T follicular helper cell (primary cell): ENCODE measurements around the gene CTNNA3.
"Not testable (repeated sequence)": the region's sequence is repeated elsewhere in the genome, so short reads cannot be mapped to it uniquely, and the experiment has no call there.

Experiments
- DNase-seq: peaks from one replicate; pipeline ENCODE4 v3.0.0-alpha.2; 2020; ENCODE audit warnings: low read depth

The CTNNA3 gene

GRCh38 chr10:67246066-67246555 lies 449.9 kb downstream of the CTNNA3 start:
- DNase-seq, result no peak

- DNase-seq, result no peak
Observed at GRCh38 chr10:67242528-67242927, 453.5 kb downstream of the CTNNA3 start.

- no peak for DNase-seq
Observed at GRCh38 chr10:67241451-67241850, 454.5 kb downstream of the CTNNA3 start.

- no peak for DNase-seq
Observed at GRCh38 chr10:67239864-67240497, 456.0 kb downstream of the CTNNA3 start.

GRCh38 chr10:67230680-67231500 lies 465.1 kb downstream of the CTNNA3 start:
- DNase-seq, result not testable (repeated sequence)

- DNase-seq, result no peak
Observed at GRCh38 chr10:67225226-67225625, 470.8 kb downstream of the CTNNA3 start.

- DNase-seq, result no peak
Observed at GRCh38 chr10:67224553-67224952, 471.4 kb downstream of the CTNNA3 start.

- no peak for DNase-seq
Observed at GRCh38 chr10:67222934-67223333, 473.1 kb downstream of the CTNNA3 start.

- DNase-seq, result no peak
Observed at GRCh38 chr10:67221939-67222494, 474.0 kb downstream of the CTNNA3 start.

GRCh38 chr10:67211680-67212079 lies 484.3 kb downstream of the CTNNA3 start:
- no peak for DNase-seq

- not testable (repeated sequence) for DNase-seq
Observed at GRCh38 chr10:67207923-67208322, 488.1 kb downstream of the CTNNA3 start.

- DNase-seq, result no peak
Observed at GRCh38 chr10:67200913-67201564, 495.0 kb downstream of the CTNNA3 start.

GRCh38 chr10:67175354-67175753 lies 520.6 kb downstream of the CTNNA3 start:
- DNase-seq, result no peak

GRCh38 chr10:67173787-67174186 lies 522.2 kb downstream of the CTNNA3 start:
- no peak for DNase-seq

GRCh38 chr10:67171970-67172369 lies 524.0 kb downstream of the CTNNA3 start:
- DNase-seq, result no peak

- no peak for DNase-seq
Observed at GRCh38 chr10:67156239-67156638, 539.8 kb downstream of the CTNNA3 start.

GRCh38 chr10:67151471-67151870 lies 544.5 kb downstream of the CTNNA3 start:
- DNase-seq, result no peak

GRCh38 chr10:67144530-67144929 lies 551.5 kb downstream of the CTNNA3 start:
- no peak for DNase-seq

GRCh38 chr10:67141300-67141699 lies 554.7 kb downstream of the CTNNA3 start:
- no peak for DNase-seq

- no peak for DNase-seq
Observed at GRCh38 chr10:67140641-67141040, 555.4 kb downstream of the CTNNA3 start.

GRCh38 chr10:67127441-67127840 lies 568.6 kb downstream of the CTNNA3 start:
- DNase-seq, result no peak

GRCh38 chr10:67119651-67120050 lies 576.3 kb downstream of the CTNNA3 start:
- DNase-seq, result no peak
